Immature natural killer cell (primary cell): ENCODE data around the gene ATG4D. TPM values are rescaled to one million over a fixed set of nuclear protein-coding genes. Genes with fewer than 3 reads are reported as not detected.

Source experiments
- polyA plus RNA-seq, 3 donors: library from polyadenylated mRNA; unstranded; fragments of 300-500 nt; fragmentation: Illumina TruSeq; gene quantifications; one replicate each; pipeline ENCODE4 v1.2.3, GENCODE V29; 2021

Gene ATG4D
- polyA plus RNA-seq, 3 donors from 2014 or later: 13.9 to 42.1 (median 16.1) TPM

Other genes starting within 250 kb of the ATG4D start
- 1 to 10 TPM in 1 of 3 donors, under 1 TPM in 1, not detected in 1; 0.48 to 1.9 TPM for gene ZGLP1, start 234.1 kb upstream of the ATG4D start, polyA plus RNA-seq
- gene FDX2, start 227.9 kb upstream of the ATG4D start, polyA plus RNA-seq: 10 to 100 TPM; 12.5 to 17.8 (median 16.6) TPM
- gene RAVER1, start 210.4 kb upstream of the ATG4D start, polyA plus RNA-seq: 10 to 100 TPM in 1 of 3 donors, 1 to 10 TPM in 2; 8.7 to 31.5 (median 9.7) TPM
- 100 to 1,000 TPM; 263 to 292 (median 280) TPM for gene ICAM3, start 204.3 kb upstream of the ATG4D start, polyA plus RNA-seq
- gene TYK2, start 163.3 kb upstream of the ATG4D start, polyA plus RNA-seq: 100 to 1,000 TPM in 1 of 3 donors, 10 to 100 TPM in 2; 33.6 to 105 (median 40.6) TPM
- gene CDC37, start 140.4 kb upstream of the ATG4D start, polyA plus RNA-seq: 100 to 1,000 TPM in 1 of 3 donors, 10 to 100 TPM in 2; 46.5 to 100 (median 62.7) TPM
- gene PDE4A, start 123.4 kb upstream of the ATG4D start, polyA plus RNA-seq: 10 to 100 TPM; 10.4 to 22.6 (median 11.1) TPM
- gene KEAP1, start 40.5 kb upstream of the ATG4D start, polyA plus RNA-seq: 10 to 100 TPM; 49.2 to 86.9 (median 71.6) TPM
- 100 to 1,000 TPM; 383 to 659 (median 399) TPM for gene S1PR5, start 26.5 kb upstream of the ATG4D start, polyA plus RNA-seq
- 10 to 100 TPM in 2 of 3 donors, 1 to 10 TPM in 1; 5.7 to 44.4 (median 10.1) TPM for gene KRI1, start 22.1 kb downstream of the ATG4D start, polyA plus RNA-seq
- gene CDKN2D, start 25.1 kb downstream of the ATG4D start, polyA plus RNA-seq: 100 to 1,000 TPM; 253 to 474 (median 308) TPM
- gene AP1M2, start 43.4 kb downstream of the ATG4D start, polyA plus RNA-seq: 1 to 10 TPM in 1 of 3 donors, not detected in 2; 1.8 TPM
- gene SLC44A2, start 81.6 kb downstream of the ATG4D start, polyA plus RNA-seq: 100 to 1,000 TPM; 195 to 449 (median 327) TPM
- 100 to 1,000 TPM in 1 of 3 donors, 10 to 100 TPM in 2; 33.7 to 107 (median 52.2) TPM for gene ILF3, start 110.4 kb downstream of the ATG4D start, polyA plus RNA-seq
- 10 to 100 TPM; 25.5 to 48.1 (median 33.7) TPM for gene QTRT1, start 157.5 kb downstream of the ATG4D start, polyA plus RNA-seq
- gene DNM2, start 174.2 kb downstream of the ATG4D start, polyA plus RNA-seq: 100 to 1,000 TPM in 1 of 3 donors, 10 to 100 TPM in 2; 62.9 to 170 (median 92.7) TPM